ENCODE data around the gene KIAA1614.

Gene KIAA1614

DNA sequence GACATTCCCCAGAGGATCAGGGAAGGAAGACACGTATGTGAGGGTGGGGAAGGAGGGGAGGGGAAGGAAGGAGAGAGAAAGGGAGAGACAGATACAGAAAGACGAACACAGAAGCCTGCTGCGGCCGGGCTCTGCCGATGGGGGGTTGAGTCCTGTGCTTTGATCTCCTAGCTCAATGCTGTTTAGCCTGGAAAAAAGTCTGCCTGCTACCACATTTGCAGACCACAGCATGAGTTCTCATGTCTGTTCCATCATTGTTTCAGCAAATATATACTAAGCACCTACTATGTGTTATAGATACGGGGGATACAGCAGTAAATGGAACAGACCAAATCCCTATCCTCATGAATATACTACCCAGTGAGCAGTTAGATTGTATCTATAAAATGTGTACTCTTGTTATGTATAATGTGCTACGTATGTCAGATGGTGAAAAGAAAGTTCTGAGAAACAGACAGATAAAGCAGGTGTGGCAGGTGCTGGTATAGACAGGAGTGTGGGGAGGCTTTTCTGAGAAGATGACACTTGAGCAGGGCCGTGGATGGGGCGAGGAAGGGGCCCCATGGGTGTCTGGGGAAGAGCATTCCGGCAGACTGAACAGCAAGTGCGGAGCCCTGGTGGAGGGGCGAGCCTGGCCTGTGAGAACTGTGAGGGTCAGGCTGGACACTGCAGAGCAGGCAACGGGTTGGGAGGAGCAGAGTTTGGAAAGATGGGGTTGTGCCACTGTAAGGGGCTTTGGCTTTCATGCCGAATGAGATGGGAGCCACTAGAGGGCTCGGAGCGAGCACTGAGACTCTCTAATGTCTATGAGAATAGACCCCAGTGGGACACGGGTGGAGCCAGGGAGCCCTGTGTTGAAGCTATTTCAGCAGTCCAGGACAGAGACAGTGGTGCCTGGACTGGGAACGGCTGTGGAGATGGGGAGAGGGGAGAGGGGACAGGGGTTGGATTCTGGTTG is 34.1 kb downstream of the KIAA1614 start:
- H3K9me3 ChIP-seq (replicated peaks; ENCODE audit: insufficient read depth, low read length): no peaks in the 10 kb centered on the region
- DNase-seq: no peak
- no peaks in the 10 kb centered on the region for H3F3A ChIP-seq (ENCODE audit: insufficient read depth, low read length)
- no peaks in the 10 kb centered on the region for H3K27me3 ChIP-seq (replicated peaks; ENCODE audit: insufficient read depth, low read length)
- H3K4me3 ChIP-seq (ENCODE audit: low read length): no peak overlapping the region
- H2AFZ ChIP-seq (ENCODE audit: low read length): no peak overlapping the region
- no peaks in the 10 kb centered on the region for H3K36me3 ChIP-seq (replicated peaks; ENCODE audit: insufficient read depth, low read length)
- H4K20me1 ChIP-seq (ENCODE audit: insufficient read depth, low read length): no peaks in the 10 kb centered on the region
- H3K27ac ChIP-seq (ENCODE audit: low read length): no peak overlapping the region
- H3K9me2 ChIP-seq (replicated peaks; ENCODE audit: insufficient read depth, low read length): no peaks in the 10 kb centered on the region
- no peak overlapping the region for H3K4me2 ChIP-seq (ENCODE audit: low read depth, low read length)
- TF ChIP-seq, protein P1, sequence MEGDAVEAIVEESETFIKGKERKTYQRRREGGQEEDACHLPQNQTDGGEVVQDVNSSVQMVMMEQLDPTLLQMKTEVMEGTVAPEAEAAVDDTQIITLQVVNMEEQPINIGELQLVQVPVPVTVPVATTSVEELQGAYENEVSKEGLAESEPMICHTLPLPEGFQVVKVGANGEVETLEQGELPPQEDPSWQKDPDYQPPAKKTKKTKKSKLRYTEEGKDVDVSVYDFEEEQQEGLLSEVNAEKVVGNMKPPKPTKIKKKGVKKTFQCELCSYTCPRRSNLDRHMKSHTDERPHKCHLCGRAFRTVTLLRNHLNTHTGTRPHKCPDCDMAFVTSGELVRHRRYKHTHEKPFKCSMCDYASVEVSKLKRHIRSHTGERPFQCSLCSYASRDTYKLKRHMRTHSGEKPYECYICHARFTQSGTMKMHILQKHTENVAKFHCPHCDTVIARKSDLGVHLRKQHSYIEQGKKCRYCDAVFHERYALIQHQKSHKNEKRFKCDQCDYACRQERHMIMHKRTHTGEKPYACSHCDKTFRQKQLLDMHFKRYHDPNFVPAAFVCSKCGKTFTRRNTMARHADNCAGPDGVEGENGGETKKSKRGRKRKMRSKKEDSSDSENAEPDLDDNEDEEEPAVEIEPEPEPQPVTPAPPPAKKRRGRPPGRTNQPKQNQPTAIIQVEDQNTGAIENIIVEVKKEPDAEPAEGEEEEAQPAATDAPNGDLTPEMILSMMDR (IDR thresholded peaks at IDR 0.05; ENCODE audit: low read length): no peak
- TF ChIP-seq EZH2 (optimal IDR thresholded peaks at IDR 0.05; ENCODE audit: low read depth, low read length) (no peak), EZH2phosphoT487 (IDR thresholded peaks at IDR 0.05; ENCODE audit: low read length) (no peak)
- no peaks in the 10 kb centered on the region for H3K79me2 ChIP-seq (ENCODE audit: low read length)
- no peaks in the 10 kb centered on the region for H3K4me1 ChIP-seq (ENCODE audit: low read length)
- H3K9ac ChIP-seq (ENCODE audit: low read length): no peak overlapping the region

DNA sequence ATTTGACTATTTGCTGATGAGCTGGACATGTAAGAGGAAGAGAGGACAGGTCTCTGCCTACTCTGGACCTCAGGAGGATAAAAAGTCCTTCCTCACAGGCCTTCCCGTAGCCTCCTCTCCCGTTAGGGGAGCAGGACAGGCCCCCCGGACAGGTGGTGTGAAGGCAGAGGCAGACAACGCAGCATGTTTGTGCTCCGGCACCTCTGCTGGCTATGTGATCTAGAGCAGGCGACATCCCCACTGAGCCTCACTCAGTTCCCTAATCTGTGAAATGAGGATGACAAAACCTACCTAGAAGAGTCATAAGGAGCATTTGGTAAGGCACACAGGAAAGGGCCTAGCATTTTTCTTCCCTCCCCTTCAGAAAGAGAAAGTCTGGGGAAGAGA is 34.8 kb downstream of the KIAA1614 start:
- H3K4me3 ChIP-seq (ENCODE audit: low read length): no peak overlapping the region
- no peak overlapping the region for H3K27ac ChIP-seq (ENCODE audit: low read length)
- DNase-seq: no peak
- no peaks in the 10 kb centered on the region for H4K20me1 ChIP-seq (ENCODE audit: insufficient read depth, low read length)
- no peaks in the 10 kb centered on the region for H3K36me3 ChIP-seq (replicated peaks; ENCODE audit: insufficient read depth, low read length)
- no peak overlapping the region for H3K4me2 ChIP-seq (ENCODE audit: low read depth, low read length)
- H3K9ac ChIP-seq (ENCODE audit: low read length): no peak overlapping the region
- no peaks in the 10 kb centered on the region for H3F3A ChIP-seq (ENCODE audit: insufficient read depth, low read length)
- H2AFZ ChIP-seq (ENCODE audit: low read length): no peak overlapping the region
- no peaks in the 10 kb centered on the region for H3K9me3 ChIP-seq (replicated peaks; ENCODE audit: insufficient read depth, low read length)
- TF ChIP-seq EZH2phosphoT487 (IDR thresholded peaks at IDR 0.05; ENCODE audit: low read length) (no peak), EZH2 (optimal IDR thresholded peaks at IDR 0.05; ENCODE audit: low read depth, low read length) (no peak)
- TF ChIP-seq, protein P1 (IDR thresholded peaks at IDR 0.05; ENCODE audit: low read length): no peak
- no peaks in the 10 kb centered on the region for H3K79me2 ChIP-seq (ENCODE audit: low read length)
- H3K27me3 ChIP-seq (replicated peaks; ENCODE audit: insufficient read depth, low read length): no peaks in the 10 kb centered on the region
- no peaks in the 10 kb centered on the region for H3K9me2 ChIP-seq (replicated peaks; ENCODE audit: insufficient read depth, low read length)
- no peaks in the 10 kb centered on the region for H3K4me1 ChIP-seq (ENCODE audit: low read length)

DNA sequence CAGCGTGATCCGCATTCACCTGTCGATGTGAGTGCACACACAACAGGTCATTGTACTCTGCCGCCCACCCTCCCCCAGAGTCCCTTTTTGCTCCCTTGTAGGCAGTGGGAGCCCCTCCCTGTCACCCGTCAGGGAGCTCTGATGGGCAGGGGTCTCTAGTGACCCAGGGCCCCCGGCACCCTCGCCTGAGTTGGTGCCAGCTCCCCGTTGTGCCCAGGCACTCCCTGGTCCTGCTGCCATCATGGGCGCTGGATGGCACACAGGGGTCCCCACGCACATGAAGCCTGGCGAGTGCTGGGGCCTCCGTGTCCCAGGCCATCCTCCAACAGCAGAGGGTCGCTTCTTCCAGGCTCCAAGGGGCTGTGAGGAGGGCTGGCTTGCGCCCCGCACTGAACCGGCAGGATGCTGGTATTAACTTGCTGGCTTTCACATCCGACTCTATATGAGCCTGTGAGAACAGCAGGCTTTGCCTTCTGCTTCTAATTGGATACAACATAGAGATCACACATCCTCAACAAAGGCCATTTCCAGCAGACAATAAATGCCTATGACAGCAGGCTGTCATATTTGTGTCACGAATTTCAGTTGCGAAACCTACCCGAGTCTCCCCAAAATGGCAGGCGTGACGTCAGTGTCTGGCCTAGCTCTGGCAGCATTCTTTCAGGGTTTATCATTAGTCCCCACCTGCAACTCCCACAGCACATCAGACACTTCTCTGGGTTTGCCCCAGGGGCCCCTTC is 35.4 kb downstream of the KIAA1614 start:
- no peak overlapping the region for H3K4me2 ChIP-seq (ENCODE audit: low read depth, low read length)

More for the DNA sequence above, 35.4 kb downstream of the KIAA1614 start:
- H3K9me3 ChIP-seq (replicated peaks; ENCODE audit: insufficient read depth, low read length): no peaks in the 10 kb centered on the region
- H3K27me3 ChIP-seq (replicated peaks; ENCODE audit: insufficient read depth, low read length): no peaks in the 10 kb centered on the region
- no peaks in the 10 kb centered on the region for H3F3A ChIP-seq (ENCODE audit: insufficient read depth, low read length)
- H3K9me2 ChIP-seq (replicated peaks; ENCODE audit: insufficient read depth, low read length): no peaks in the 10 kb centered on the region
- no peak overlapping the region for H2AFZ ChIP-seq (ENCODE audit: low read length)
- H3K4me1 ChIP-seq (ENCODE audit: low read length): no peaks in the 10 kb centered on the region
- H3K27ac ChIP-seq (ENCODE audit: low read length): no peak overlapping the region
- no peaks in the 10 kb centered on the region for H3K36me3 ChIP-seq (replicated peaks; ENCODE audit: insufficient read depth, low read length)
- DNase-seq: no peak
- H3K9ac ChIP-seq (ENCODE audit: low read length): no peak overlapping the region
- no peaks in the 10 kb centered on the region for H3K79me2 ChIP-seq (ENCODE audit: low read length)
- H4K20me1 ChIP-seq (ENCODE audit: insufficient read depth, low read length): no peaks in the 10 kb centered on the region
- H3K4me3 ChIP-seq (ENCODE audit: low read length): no peak overlapping the region
- TF ChIP-seq, protein P1 (IDR thresholded peaks at IDR 0.05; ENCODE audit: low read length): no peak
- TF ChIP-seq EZH2phosphoT487 (IDR thresholded peaks at IDR 0.05; ENCODE audit: low read length) (no peak), EZH2 (optimal IDR thresholded peaks at IDR 0.05; ENCODE audit: low read depth, low read length) (no peak)

Data from MM.1S (cell line).